DND-41 (cell line): Measurements from ENCODE around the gene SLC7A11.

Source experiments
- ATAC-seq: fragments of 200-7000 bp; cut with Tn5 transposase; 3 replicates; pipeline ENCODE4 v1.9.1; 2021; ENCODE audit warnings: low read depth; ENCODE audit not compliant: insufficient read depth
- DNase-seq: peaks from one replicate; pipeline ENCODE4 v3.0.0-alpha.2; 2020
- H2AFZ ChIP-seq: 2 replicates; pipeline ENCODE4 v1.6.0; 2012; ENCODE audit warnings: low read depth, low read length
- H3K27ac ChIP-seq: 2 replicates; pipeline ENCODE4 v1.5.1; 2012; ENCODE audit warnings: low read length, inconsistent platforms
- H3K27me3 ChIP-seq: fragments of 200-600 bp; sonication (generic); 2 replicates; pipeline ENCODE4 v1.6.0; 2012; ENCODE audit warnings: low read length, mild to moderate bottlenecking, inconsistent platforms; ENCODE audit not compliant: insufficient read depth, poor library complexity
- H3K36me3 ChIP-seq: 2 replicates; pipeline ENCODE4 v1.5.1; 2012; ENCODE audit warnings: low read length, inconsistent platforms; ENCODE audit not compliant: insufficient read depth
- H3K4me1 ChIP-seq: 2 replicates; pipeline ENCODE4 v1.5.1; 2012; ENCODE audit warnings: mild to moderate bottlenecking, low read length; ENCODE audit not compliant: insufficient read depth
- H3K4me2 ChIP-seq: 2 replicates; pipeline ENCODE4 v1.6.0; 2012; ENCODE audit warnings: mild to moderate bottlenecking, moderate library complexity, low read length, inconsistent platforms; ENCODE audit not compliant: insufficient read depth
- H3K4me3 ChIP-seq, 2 experiments: fragments of 200-600 bp in 1 of 2; shearing (Covaris generic) in 1 of 2; 2 replicates each; pipeline ENCODE4 v1.5.1; 2012 to 2016; ENCODE audit warnings: inconsistent platforms in 2 of 2, low read length in 2 of 2, mild to moderate bottlenecking in 2 of 2, low read depth in 1 of 2, moderate library complexity in 1 of 2
- H3K79me2 ChIP-seq: 2 replicates; pipeline ENCODE4 v1.6.0; 2012; ENCODE audit warnings: low read length, inconsistent platforms; ENCODE audit not compliant: insufficient read depth
- H3K9ac ChIP-seq: 2 replicates; pipeline ENCODE4 v1.6.0; 2012; ENCODE audit warnings: low read depth, mild to moderate bottlenecking, inconsistent platforms, low read length, moderate library complexity
- H3K9me3 ChIP-seq: 2 replicates; pipeline ENCODE4 v1.5.1; 2012; ENCODE audit warnings: low read length, moderate library complexity, mild to moderate bottlenecking, inconsistent platforms; ENCODE audit not compliant: insufficient read depth, severe bottlenecking
- H4K20me1 ChIP-seq: 2 replicates; pipeline ENCODE4 v1.6.0; 2012; ENCODE audit warnings: low read length; ENCODE audit not compliant: insufficient read depth
- EZH2 ChIP-seq: IDR thresholded peaks from 3 replicates; pipeline ENCODE4 v1.6.1; 2012; ENCODE audit warnings: borderline replicate concordance, low read depth, mild to moderate bottlenecking, moderate library complexity, low read length, inconsistent platforms; ENCODE audit not compliant: severe bottlenecking
- TF ChIP-seq, protein P1 (sequence below): IDR thresholded peaks from 2 replicates; pipeline ENCODE4 v1.5.1; 2012; ENCODE audit warnings: borderline replicate concordance, low read length, moderate library complexity, mild to moderate bottlenecking; ENCODE audit not compliant: poor library complexity, severe bottlenecking; ENCODE audit errors: extremely low read depth

The SLC7A11 gene

DNA sequence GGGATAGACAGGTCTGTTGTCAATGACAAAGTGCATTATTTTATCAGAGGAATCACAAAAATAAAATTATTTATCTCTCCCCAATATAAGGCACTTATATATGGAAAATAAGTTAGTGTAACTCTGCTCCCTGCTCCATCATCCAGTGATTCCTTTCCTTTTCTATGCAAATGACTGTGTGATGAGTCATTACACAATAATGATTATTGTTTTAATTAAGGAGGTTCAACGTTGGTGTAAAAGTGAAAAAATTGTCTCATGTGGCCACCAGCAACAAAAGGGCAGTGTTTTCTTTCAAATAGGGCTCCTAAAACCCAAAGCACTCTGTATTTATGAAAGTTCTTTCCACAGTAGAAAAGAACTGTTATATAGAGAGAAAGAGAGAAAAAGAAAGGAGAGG lies 16.7 kb downstream of the SLC7A11 start:
- no peak for ATAC-seq
- no peak overlapping the region for H3K4me3 ChIP-seq
- H3K27ac ChIP-seq, result no peak overlapping the region
- no peaks in the 10 kb centered on the region for H3K9me3 ChIP-seq
- H2AFZ ChIP-seq, result no peak overlapping the region
- no peaks in the 10 kb centered on the region for H3K4me1 ChIP-seq
- no peaks in the 10 kb centered on the region for H3K27me3 ChIP-seq
- H3K4me2 ChIP-seq, result no peak overlapping the region
- H3K9ac ChIP-seq, result no peak overlapping the region
- no peaks in the 10 kb centered on the region for H4K20me1 ChIP-seq
- no peak for DNase-seq
- TF ChIP-seq EZH2, result no peak
- TF ChIP-seq, protein P1, sequence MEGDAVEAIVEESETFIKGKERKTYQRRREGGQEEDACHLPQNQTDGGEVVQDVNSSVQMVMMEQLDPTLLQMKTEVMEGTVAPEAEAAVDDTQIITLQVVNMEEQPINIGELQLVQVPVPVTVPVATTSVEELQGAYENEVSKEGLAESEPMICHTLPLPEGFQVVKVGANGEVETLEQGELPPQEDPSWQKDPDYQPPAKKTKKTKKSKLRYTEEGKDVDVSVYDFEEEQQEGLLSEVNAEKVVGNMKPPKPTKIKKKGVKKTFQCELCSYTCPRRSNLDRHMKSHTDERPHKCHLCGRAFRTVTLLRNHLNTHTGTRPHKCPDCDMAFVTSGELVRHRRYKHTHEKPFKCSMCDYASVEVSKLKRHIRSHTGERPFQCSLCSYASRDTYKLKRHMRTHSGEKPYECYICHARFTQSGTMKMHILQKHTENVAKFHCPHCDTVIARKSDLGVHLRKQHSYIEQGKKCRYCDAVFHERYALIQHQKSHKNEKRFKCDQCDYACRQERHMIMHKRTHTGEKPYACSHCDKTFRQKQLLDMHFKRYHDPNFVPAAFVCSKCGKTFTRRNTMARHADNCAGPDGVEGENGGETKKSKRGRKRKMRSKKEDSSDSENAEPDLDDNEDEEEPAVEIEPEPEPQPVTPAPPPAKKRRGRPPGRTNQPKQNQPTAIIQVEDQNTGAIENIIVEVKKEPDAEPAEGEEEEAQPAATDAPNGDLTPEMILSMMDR, result no peak
- no peaks in the 10 kb centered on the region for H3K79me2 ChIP-seq
- H3K36me3 ChIP-seq, result peaks cover 17% of the 10 kb centered on the region; the same call in 1 of the 2 replicates

DNA sequence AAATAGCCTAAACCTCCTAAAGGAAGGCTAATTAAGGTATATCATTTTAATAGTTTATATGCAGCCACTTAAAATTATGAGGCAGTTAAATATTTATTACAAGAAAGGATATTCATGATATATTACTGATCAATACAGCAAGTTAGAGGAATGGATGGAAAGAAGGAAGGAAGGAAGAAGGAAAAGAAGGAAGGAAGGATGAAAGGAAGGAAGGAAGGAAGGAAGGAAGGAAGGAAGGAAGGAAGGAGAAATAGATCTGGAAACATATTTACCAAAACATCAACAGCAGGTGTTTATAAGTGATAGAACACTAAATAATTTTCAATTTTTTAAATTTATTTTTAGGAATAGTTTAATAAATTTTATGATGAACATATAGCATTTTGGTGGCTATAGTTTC lies 17.5 kb downstream of the SLC7A11 start:
- Histone ChIP-seq H3K4me1 (no peaks in the 10 kb centered on the region), H3K9ac (no peak overlapping the region), H3K79me2 (no peaks in the 10 kb centered on the region), H3K4me3 (no peak overlapping the region), H3K4me2 (no peak overlapping the region), H3K27ac (no peak overlapping the region), H3K27me3 (no peaks in the 10 kb centered on the region), H2AFZ (no peak overlapping the region), H3K9me3 (no peaks in the 10 kb centered on the region), H4K20me1 (no peaks in the 10 kb centered on the region), H3K36me3 (peaks cover 14% of the 10 kb centered on the region; the same call in 1 of the 2 replicates)
- DNase-seq (no peak), ATAC-seq (no peak)
- no peak for TF ChIP-seq EZH2
- TF ChIP-seq, protein P1, result no peak

GRCh38 chr4:138223231-138223910 lies 18.8 kb downstream of the SLC7A11 start:
- no peaks in the 10 kb centered on the region for H3K79me2 ChIP-seq
- TF ChIP-seq, protein P1, result no peak
- no peak for TF ChIP-seq EZH2
- H2AFZ ChIP-seq, result no peak overlapping the region
- no peaks in the 10 kb centered on the region for H3K9me3 ChIP-seq
- H3K4me2 ChIP-seq, result no peak overlapping the region
- H3K9ac ChIP-seq, result no peak overlapping the region
- H3K27me3 ChIP-seq, result no peaks in the 10 kb centered on the region
- ATAC-seq, result no peak
- H3K27ac ChIP-seq, result no peak overlapping the region
- no peaks in the 10 kb centered on the region for H3K4me1 ChIP-seq
- no peak for DNase-seq
- no peak overlapping the region for H3K4me3 ChIP-seq
- peaks cover 23% of the 10 kb centered on the region for H3K36me3 ChIP-seq
- H4K20me1 ChIP-seq, result no peaks in the 10 kb centered on the region
